ENCODE results near the gene DOK7.

Gene DOK7

DNA sequence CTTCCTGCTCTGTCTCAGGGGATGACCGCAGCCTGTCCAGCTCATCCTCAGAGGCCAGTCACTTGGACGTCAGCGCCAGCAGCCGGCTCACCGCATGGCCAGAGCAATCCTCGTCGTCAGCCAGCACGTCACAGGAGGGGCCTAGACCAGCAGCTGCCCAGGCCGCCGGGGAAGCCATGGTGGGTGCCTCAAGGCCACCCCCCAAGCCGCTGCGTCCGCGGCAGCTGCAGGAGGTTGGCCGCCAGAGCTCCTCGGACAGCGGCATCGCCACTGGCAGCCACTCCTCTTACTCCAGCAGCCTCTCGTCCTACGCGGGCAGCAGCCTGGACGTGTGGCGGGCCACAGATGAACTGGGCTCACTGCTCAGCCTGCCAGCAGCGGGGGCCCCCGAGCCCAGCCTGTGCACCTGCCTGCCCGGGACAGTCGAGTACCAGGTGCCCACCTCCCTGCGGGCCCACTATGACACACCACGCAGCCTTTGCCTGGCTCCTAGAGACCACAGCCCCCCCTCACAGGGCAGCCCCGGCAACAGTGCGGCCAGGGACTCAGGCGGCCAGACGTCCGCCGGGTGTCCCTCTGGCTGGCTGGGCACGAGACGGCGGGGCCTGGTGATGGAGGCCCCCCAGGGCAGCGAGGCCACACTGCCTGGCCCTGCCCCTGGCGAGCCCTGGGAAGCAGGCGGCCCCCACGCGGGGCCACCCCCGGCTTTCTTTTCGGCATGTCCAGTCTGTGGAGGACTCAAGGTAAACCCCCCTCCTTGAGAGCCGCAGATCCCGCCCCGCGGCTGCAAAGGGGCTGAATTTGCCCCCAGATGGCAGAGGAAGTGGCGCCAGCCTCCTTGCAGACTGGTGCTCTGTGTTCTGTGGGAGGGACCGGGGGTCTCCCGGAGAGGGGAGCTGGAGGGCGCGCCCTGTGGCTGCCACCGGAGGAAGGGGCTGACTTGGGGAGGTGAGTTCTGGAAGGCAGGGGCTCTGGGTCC is 29.9 kb downstream of the DOK7 start:
- DNase-seq: no peak

DNA sequence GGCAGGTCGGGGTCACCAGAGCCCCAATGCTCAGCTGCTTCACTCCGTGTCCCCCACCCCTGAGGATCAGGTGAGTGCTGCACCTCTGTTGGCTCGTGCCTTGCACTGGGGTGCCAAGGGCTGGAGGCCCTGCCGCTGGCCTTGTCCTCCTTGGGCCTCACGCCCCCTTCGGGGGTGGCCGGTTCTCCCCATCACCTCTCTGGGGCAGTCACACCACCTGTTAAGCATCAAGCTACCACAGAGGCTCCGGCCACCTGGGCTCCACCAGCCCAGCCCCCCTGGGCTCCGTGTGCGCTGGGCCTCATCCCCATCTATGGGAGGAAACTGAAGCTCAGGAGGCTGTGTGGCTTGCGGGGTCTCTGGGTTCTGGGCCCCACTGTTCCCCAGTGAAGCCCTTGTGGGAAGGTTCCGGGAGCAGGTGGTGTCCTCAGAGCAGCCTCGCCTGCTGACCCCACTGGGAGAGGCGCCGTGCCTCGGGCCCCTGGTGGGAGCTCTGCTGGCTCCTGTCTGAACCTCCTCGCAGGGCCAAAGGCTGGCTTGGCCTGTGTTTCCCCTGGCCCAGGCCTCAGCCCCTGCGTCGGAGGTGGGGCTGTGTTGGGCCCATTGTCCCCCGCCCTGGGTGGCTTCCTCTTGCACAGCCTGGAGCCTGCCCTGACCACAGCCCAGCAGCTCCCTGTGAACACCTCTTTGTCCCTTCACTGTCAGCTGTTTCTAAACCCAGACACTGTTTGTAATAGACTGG is 30.8 kb downstream of the DOK7 start:
- no peak for DNase-seq

GRCh38 chr4:3494462-3494871 is 31.4 kb downstream of the DOK7 start:
- no peak for DNase-seq

DNA sequence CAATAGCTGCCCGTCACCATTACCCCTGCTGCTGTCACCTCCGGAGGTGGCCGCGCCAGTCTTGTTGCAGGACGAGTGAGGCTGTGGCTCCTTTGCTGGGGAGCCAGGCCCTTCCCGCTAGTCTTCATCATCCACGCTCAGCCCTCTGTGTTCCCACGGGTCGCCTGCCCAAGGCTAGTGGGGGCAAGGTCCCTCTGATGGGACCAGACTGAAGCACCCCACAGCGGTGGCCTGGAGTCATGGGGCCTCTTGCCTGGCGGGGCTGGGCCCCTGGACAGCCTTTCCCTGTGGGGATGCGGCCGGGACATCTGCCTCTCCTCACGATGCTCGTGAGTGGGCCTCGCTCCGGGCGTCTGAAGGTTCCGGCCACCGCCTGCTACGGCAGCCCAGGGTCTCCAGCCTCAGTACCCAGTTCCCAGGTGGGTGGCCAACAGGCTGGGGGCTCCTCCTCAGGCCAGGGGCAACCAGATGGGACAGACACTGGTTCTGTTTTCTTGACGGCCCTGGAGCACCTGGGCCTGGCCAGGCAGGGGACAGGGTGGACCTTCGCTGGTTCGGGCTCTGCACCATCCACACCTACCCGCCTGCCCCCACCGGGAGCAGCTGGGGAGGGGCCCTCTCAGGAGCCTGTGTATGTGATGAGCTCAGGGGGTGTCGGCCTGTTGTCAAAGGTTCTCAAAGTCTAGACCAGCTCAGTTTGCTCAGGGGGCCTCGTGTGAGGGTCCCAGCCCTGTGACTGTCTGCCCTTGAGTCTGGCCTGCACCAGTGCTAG is 32.3 kb downstream of the DOK7 start:
- DNase-seq: no peak

DNA sequence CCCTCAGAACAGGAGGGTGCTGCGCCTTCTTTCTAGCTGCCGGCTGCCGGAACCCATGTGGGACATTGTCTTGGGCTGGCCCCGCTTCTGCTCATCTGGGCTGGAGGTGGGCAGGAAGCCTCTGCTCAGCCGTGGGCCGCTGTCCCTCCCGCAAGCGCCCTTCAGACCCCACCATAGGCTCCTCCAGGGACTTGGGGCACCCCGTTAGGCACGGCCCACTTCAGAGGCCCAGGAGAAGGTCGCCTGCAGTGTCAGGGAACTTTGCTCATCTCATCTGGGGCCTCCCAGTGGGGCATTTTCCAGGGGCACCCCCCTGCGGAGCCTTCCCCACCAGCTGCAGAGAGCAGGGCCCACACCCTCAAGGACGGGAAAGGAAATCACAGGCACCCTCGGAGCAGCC is 32.9 kb downstream of the DOK7 start:
- no peak for DNase-seq

GRCh38 chr4:3497095-3497494 is 34.0 kb downstream of the DOK7 start:
- no peak for DNase-seq

- no peak for DNase-seq
Measured at GRCh38 chr4:3497523-3498389, 34.6 kb downstream of the DOK7 start.

- no peak for DNase-seq
Measured at GRCh38 chr4:3498407-3498806, 35.3 kb downstream of the DOK7 start.

GRCh38 chr4:3498901-3499510 is 35.9 kb downstream of the DOK7 start:
- no peak for DNase-seq

GRCh38 chr4:3499710-3500109 is 36.6 kb downstream of the DOK7 start:
- DNase-seq: no peak

DNA sequence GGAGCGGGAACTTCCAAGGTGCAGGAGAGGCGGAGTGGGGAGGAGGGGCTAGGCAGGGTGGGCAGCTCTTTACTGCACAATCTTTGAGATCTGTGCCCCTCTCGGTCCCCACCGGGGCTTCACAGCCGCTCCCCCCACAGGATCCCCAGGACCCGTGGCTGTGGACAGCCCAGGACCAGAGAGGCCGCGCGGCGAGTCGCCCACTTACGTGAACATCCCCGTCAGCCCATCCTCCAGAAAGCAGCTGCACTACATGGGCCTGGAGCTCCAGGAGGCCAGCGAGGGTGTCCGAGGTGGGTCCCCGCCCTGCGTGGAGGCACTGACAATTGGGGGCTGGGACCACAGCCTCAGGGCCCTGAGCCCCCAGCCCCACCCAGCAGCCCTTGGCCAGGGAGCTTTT is 37.0 kb downstream of the DOK7 start:
- DNase-seq: no peak

DNA sequence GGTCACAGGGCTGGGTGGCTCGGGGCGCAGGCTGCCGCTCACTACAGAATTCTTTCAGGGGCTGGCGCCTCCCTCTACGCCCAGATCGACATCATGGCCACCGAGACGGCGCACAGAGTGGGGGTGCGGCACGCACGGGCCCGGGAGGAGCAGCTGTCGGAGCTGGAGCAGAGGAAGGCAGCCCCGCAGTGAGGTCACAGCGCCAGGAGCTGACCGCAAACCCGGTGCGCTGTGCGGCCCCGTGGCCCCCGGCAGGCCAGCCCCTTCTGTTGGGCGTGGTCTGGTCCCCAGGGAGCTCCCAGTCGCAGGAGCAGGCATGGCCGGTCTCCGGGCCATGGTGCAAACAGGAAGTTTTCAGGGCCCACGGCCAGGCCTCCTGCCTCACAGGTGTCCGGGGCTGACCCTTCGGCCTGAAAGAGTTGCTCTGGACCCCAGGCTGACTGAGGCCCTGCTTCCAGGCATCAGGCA is 37.6 kb downstream of the DOK7 start:
- no peak for DNase-seq

- DNase-seq: no peak
Measured at GRCh38 chr4:3501126-3501824, 38.2 kb downstream of the DOK7 start.

GRCh38 chr4:3501825-3502425 is 38.8 kb downstream of the DOK7 start:
- no peak for DNase-seq

GRCh38 chr4:3502941-3503936 is 40.1 kb downstream of the DOK7 start:
- DNase-seq: no peak

- DNase-seq: no peak
Measured at GRCh38 chr4:3505231-3505630, 42.1 kb downstream of the DOK7 start.

DNA sequence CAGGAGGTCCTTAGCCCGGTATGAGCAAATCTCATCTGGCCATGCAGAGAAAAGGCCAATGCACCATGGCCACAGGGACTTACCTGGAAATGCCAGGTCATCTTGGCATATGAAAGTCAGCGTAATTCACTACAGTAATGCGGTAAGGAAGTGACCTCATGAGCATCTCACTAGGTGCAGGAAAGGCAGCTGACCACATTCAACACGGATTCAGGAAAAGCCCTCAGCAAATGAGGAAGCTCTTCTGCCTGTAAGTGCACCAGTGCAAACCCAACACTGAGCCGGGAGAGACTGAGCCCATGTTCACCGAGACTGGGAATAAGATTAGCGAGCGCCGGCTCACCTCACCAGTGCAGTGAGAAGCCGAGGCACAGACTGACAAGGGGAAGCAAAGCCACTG is 45.4 kb downstream of the DOK7 start:
- no peak for DNase-seq

DNA sequence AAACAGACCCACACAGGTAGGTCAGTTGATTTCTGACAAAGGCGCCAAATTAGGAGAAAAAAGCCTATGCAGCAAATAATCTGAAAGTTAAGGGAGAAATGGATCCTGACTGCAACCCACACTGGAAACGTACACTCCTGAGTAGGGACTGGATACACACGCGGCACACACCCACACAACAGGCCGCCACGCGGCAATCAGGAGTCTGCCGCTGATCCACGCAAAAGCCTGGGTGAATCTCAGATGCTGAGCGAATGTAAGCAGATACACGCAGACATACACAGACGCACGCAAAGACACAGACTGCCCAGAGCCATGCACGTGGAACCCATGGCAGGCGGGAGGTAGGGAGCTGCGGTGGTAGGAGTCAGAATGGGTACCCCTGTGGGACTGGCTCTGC is 47.4 kb downstream of the DOK7 start:
- no peak for DNase-seq

DNA sequence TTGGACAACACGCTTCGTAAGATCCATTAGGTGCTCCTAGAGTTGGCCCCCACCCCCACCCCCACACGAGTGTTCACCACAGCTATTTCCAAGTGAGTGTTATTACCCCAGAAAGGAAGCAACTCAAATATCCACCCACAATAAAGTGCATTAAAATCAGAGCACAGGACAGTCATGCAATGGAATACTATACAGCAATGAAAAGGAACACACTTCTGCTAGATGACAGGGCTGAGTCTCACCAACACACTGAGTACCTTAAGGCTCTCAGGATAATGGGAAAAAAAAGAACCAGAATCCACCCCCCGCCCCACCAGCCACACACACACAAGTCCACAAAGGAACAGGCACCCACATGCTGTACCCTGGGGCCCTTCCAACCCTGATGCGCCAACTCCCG is 48.1 kb downstream of the DOK7 start:
- no peak for DNase-seq
